K562 (cell line): Measurements from ENCODE around the gene CNOT10. TPM values are rescaled to one million over a fixed set of nuclear protein-coding genes. Genes with fewer than 3 reads are reported as not detected.
A peak's percentile ranks its signal among the peaks of the same experiment; 100 is the strongest.
"Not testable (repeated sequence)": the region's sequence is repeated elsewhere in the genome, so short reads cannot be mapped to it uniquely, and the experiment has no call there.

ENCODE experiments used
- ATAC-seq: fragments of 200-7000 bp; cut with Tn5 transposase; 3 replicates; pipeline ENCODE4 v1.9.1; 2020; ENCODE audit warnings: moderate library complexity
- BruUV-seq: library from RNA; stranded (reverse); fragments of 400-500 nt; replicated peaks from 2 replicates; lab custom pipeline; 2021; lab: Mats Ljungman, UMichigan
- CTCF ChIA-PET: fragments of 300-600 bp; formaldehyde crosslinking; extraction: SDS; loops from one replicate; lab custom pipeline; 2021; ENCODE audit warnings: low intra/inter-chr PET ratio; lab: Yijun Ruan, JAX
- POLR2A ChIA-PET: fragments of 300-600, 350-650 bp; sonication (Branson Sonifier 250); formaldehyde crosslinking; extraction: SDS; loops from one replicate; lab custom pipeline; 2021; ENCODE audit warnings: antibody characterized with exemption, inconsistent platforms; lab: Yijun Ruan, JAX
- DNase-seq, 4 experiments: peaks; one replicate each; pipeline versions ENCODE4 v3.0.0 to v3.0.0-alpha.2; 2011 to 2018; ENCODE audit warnings: low spot score in 3 of 4, mixed read lengths in 3 of 4; ENCODE audit errors: extremely low read depth in 1 of 4
- FAIRE-seq: peaks from 2 replicates; lab custom pipeline; 2011; peaks lifted over from hg19 to GRCh38; lab: Jason Lieb, UNC
- H2AFZ ChIP-seq: 2 replicates; pipeline ENCODE4 v1.6.0; 2011; ENCODE audit warnings: low read depth, low read length, control low read depth, inconsistent platforms
- H3K27ac ChIP-seq: fragments of 200-600 bp; 3 replicates; pipeline ENCODE4 v1.8.0; 2011; ENCODE audit warnings: low read depth, mild to moderate bottlenecking, control low read depth, inconsistent platforms, low read length, moderate library complexity, mixed read lengths; ENCODE audit errors: extremely low read depth
- H3K27me3 ChIP-seq, 2 experiments: fragments of 300-600 bp in 1 of 2; 2 replicates in 1 of 2; 3 replicates in 1 of 2; pipeline versions ENCODE4 v1.6.0 to v1.8.0; 2011; ENCODE audit warnings: inconsistent platforms in 2 of 2, low read length in 2 of 2, mild to moderate bottlenecking in 1 of 2, mixed read lengths in 1 of 2, moderate library complexity in 1 of 2; ENCODE audit not compliant: control insufficient read depth in 2 of 2, insufficient read depth in 2 of 2
- H3K36me3 ChIP-seq: fragments of 300-600 bp; 3 replicates; pipeline ENCODE4 v1.8.0; 2011; ENCODE audit warnings: mild to moderate bottlenecking, low read length, inconsistent platforms; ENCODE audit not compliant: control insufficient read depth, insufficient read depth
- H3K4me1 ChIP-seq, 2 experiments: fragments of 200-600 bp in 1 of 2; replicated peaks in 1 of 2; 2 replicates in 1 of 2; 3 replicates in 1 of 2; pipeline versions ENCODE4 v1.5.1 to v1.8.0; 2011; ENCODE audit warnings: inconsistent platforms in 2 of 2, low read length in 2 of 2, mild to moderate bottlenecking in 1 of 2, mixed read lengths in 1 of 2, moderate library complexity in 1 of 2; ENCODE audit not compliant: control insufficient read depth in 2 of 2, insufficient read depth in 2 of 2
- H3K4me2 ChIP-seq: 2 replicates; pipeline ENCODE4 v1.6.1; 2011; ENCODE audit warnings: low read length, control low read depth, inconsistent platforms, mixed read lengths; ENCODE audit not compliant: insufficient read depth
- H3K4me3 ChIP-seq: fragments of 200-600 bp; sonication (generic), shearing (Covaris generic); 2 replicates; pipeline ENCODE4 v1.5.1; 2016; ENCODE audit warnings: control low read depth, inconsistent platforms
- H3K79me2 ChIP-seq: fragments of 200-600 bp; 3 replicates; pipeline ENCODE4 v1.8.0; 2011; ENCODE audit warnings: low read length, inconsistent platforms; ENCODE audit not compliant: control insufficient read depth, insufficient read depth
- H3K9ac ChIP-seq, 2 experiments: 2 replicates each; pipeline versions ENCODE4 v1.6.0 to v1.6.1; 2011; ENCODE audit warnings: low read depth in 2 of 2, low read length in 2 of 2, control low read depth in 1 of 2, inconsistent platforms in 1 of 2, mild to moderate bottlenecking in 1 of 2, mixed read lengths in 1 of 2; ENCODE audit not compliant: insufficient read depth in 1 of 2
- H3K9me1 ChIP-seq: one replicate; pipeline ENCODE4 v1.6.0; 2011; ENCODE audit warnings: inconsistent platforms, mild to moderate bottlenecking, low read length, moderate library complexity; ENCODE audit not compliant: control insufficient read depth, insufficient read depth
- H3K9me3 ChIP-seq: replicated peaks from 2 replicates; pipeline ENCODE4 v1.5.1; 2011; ENCODE audit warnings: low read depth, low read length, inconsistent platforms; ENCODE audit not compliant: control insufficient read depth, insufficient read depth
- H4K20me1 ChIP-seq: replicated peaks from 2 replicates; pipeline ENCODE4 v1.6.1; 2011; ENCODE audit warnings: low read length, inconsistent platforms, mixed read lengths; ENCODE audit not compliant: control insufficient read depth, insufficient read depth
- ARID2 ChIP-seq: fragments of 450-650 bp; IDR thresholded peaks from 2 replicates; pipeline ENCODE4 v1.6.1; 2017; ENCODE audit warnings: antibody characterized with exemption, mild to moderate bottlenecking
- ARNT ChIP-seq, 2 experiments: fragments of 450-650 bp; IDR thresholded peaks; 2 replicates each; pipeline ENCODE4 v1.6.1; 2016; ENCODE audit warnings: mild to moderate bottlenecking in 1 of 2
- ATF3 ChIP-seq, 2 experiments: fragments of 450-650 bp in 1 of 2; sonication (generic) in 1 of 2; formaldehyde crosslinking in 1 of 2; IDR thresholded peaks in 1 of 2; conservative IDR thresholded peaks in 1 of 2; 2 replicates each; pipeline versions ENCODE4 v1.6.1 to v1.8.1; 2016 to 2023; ENCODE audit warnings: mild to moderate bottlenecking in 2 of 2, moderate library complexity in 2 of 2, inconsistent platforms in 1 of 2, missing genetic modification reagents in 1 of 2
- CBFA2T2 ChIP-seq: fragments of 450-650 bp; conservative IDR thresholded peaks from 2 replicates; pipeline ENCODE4 v1.6.1; 2017; ENCODE audit warnings: mild to moderate bottlenecking
- CC2D1A ChIP-seq: fragments of 450-650 bp; IDR thresholded peaks from 2 replicates; pipeline ENCODE4 v1.6.1; 2017; ENCODE audit warnings: mild to moderate bottlenecking
- CEBPB ChIP-seq: fragments of 450-650 bp; IDR thresholded peaks from 2 replicates; pipeline ENCODE4 v1.6.1; 2016; ENCODE audit warnings: missing genetic modification characterization, missing compliant biosample characterization
- CEBPG ChIP-seq, 3 experiments: fragments of 200-800 bp in 1 of 3; sonication (Bioruptor generic) in 1 of 3; sonication (generic) in 1 of 3; formaldehyde crosslinking in 1 of 3; IDR thresholded peaks in 2 of 3; conservative IDR thresholded peaks in 1 of 3; 2 replicates each; pipeline versions ENCODE4 v1.6.1 to v1.8.0; 2016 to 2022; ENCODE audit warnings: missing compliant biosample characterization in 2 of 3, missing genetic modification characterization in 2 of 3, mild to moderate bottlenecking in 1 of 3, missing genetic modification reagents in 1 of 3
- DACH1 ChIP-seq: fragments of 450-650 bp; IDR thresholded peaks from 2 replicates; pipeline ENCODE4 v1.6.1; 2018; ENCODE audit not compliant: partially characterized antibody
- DPF2 ChIP-seq: fragments of 450-650 bp; IDR thresholded peaks from 2 replicates; pipeline ENCODE4 v1.6.1; 2016
- FOXK2 ChIP-seq, 2 experiments: fragments of 450-650 bp; IDR thresholded peaks in 1 of 2; conservative IDR thresholded peaks in 1 of 2; 2 replicates each; pipeline ENCODE4 v1.6.1; 2016; ENCODE audit warnings: low read depth in 2 of 2, mild to moderate bottlenecking in 1 of 2
- HDAC2 ChIP-seq: fragments of 450-650 bp; IDR thresholded peaks from 2 replicates; pipeline ENCODE4 v1.6.1; 2016; ENCODE audit warnings: mild to moderate bottlenecking
- MNT ChIP-seq, 2 experiments: fragments of 450-650 bp; conservative IDR thresholded peaks; 2 replicates each; pipeline ENCODE4 v1.6.1; 2017; ENCODE audit warnings: mild to moderate bottlenecking in 2 of 2, moderate library complexity in 2 of 2
- MTA2 ChIP-seq: fragments of 450-650 bp; IDR thresholded peaks from 2 replicates; pipeline ENCODE4 v1.6.1; 2016; ENCODE audit warnings: low read depth
- NBN ChIP-seq: fragments of 450-650 bp; IDR thresholded peaks from 2 replicates; pipeline ENCODE4 v1.6.1; 2016; ENCODE audit warnings: low read depth, mild to moderate bottlenecking
- RCOR1 ChIP-seq, 2 experiments: IDR thresholded peaks; 2 replicates each; pipeline ENCODE4 v1.6.1; 2012; ENCODE audit warnings: low read depth in 2 of 2, low read length in 2 of 2, borderline replicate concordance in 1 of 2, improper control_type of control experiment in 1 of 2
- TCF3 ChIP-seq: sonication (generic); formaldehyde crosslinking; IDR thresholded peaks from 2 replicates; pipeline ENCODE4 v1.4.0; 2020; ENCODE audit warnings: mild to moderate bottlenecking, missing genetic modification reagents
- TRIM24 ChIP-seq, 2 experiments: fragments of 450-650 bp; IDR thresholded peaks; 2 replicates each; pipeline ENCODE4 v1.6.1; 2016
- WGBS: fragments of 100-300 bp; shearing (Covaris generic); methylation state at CpG from one replicate; pipeline ENCODE4 v1.1.6; 2016; ENCODE audit warnings: low coverage, mixed read lengths; ENCODE audit not compliant: insufficient coverage; ENCODE audit errors: missing lambda C conversion rate; 5-methylcytosine and 5-hydroxymethylcytosine counted together
- in situ Hi-C: fragments of 300-500 bp; cut with MboI; formaldehyde crosslinking; loops from 4 replicates; pipeline ENCODE4 v1.15.0; 2018; ENCODE audit warnings: inconsistent platforms, mixed read lengths
- intact Hi-C: fragments of 100-400 bp; cut with micrococcal nuclease; formaldehyde crosslinking; loops from 2 replicates; pipeline ENCODE4 v1.14.2; 2022
- polyA plus RNA-seq, 8 experiments: library from polyadenylated mRNA; depleted of rRNA in 4 of 8; stranded (reverse) in 5 of 8; unstranded in 3 of 8; fragments of >200 nt; fragmentation: Nextera tagmentation in 2 of 8; fragmentation: Illumina TruSeq in 1 of 8; extraction: Ambion mirVana in 2 of 8; extraction: Trizol in 1 of 8; gene quantifications; 2 replicates each; pipeline versions ENCODE4 v1.2.1 to v1.2.3, GENCODE V29; 2011 to 2014; ENCODE audit warnings: inconsistent platforms in 1 of 8, missing spikeins in 1 of 8
- total RNA-seq, 7 experiments: library from RNA; depleted of rRNA in 6 of 7; stranded (reverse); fragments of >200 nt in 6 of 7; fragmentation: Illumina TruSeq in 2 of 7; extraction: Trizol in 2 of 7; gene quantifications; 2 replicates each; pipeline versions ENCODE4 v1.2.1 to v1.2.3, GENCODE V29; 2011 to 2021; ENCODE audit warnings: low replicate concordance in 1 of 7
- TF ChIP-seq, protein P1 (sequence below), 2 experiments: fragments of 450-650 bp; IDR thresholded peaks; 2 replicates each; pipeline ENCODE4 v1.6.1; 2016

CNOT10 gene
- total and polyA plus RNA-seq, 9 of the 15 experiments (the other 6 are each of a cell fraction or from before 2014, with no cell fraction given): 35.7 to 114 (median 81.9) TPM

DNA sequence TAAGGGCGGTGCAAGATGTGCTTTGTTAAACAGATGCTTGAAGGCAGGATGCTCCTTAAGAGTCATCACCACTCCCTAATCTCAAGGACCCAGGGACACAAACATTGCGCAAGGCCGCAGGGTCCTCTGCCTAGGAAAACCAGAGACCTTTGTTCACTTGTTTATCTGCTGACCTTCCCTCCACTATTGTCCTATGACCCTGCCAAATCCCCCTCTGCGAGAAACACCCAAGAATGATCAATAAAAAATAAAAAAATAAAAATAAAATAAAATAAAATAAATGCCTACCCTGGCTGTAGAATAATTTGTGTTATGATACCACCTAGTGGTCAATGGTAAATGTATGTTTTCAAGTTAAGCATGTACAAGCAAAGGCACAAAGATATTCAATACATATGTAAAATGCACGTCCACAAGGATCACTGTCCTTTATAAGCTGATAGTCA lies 20.3 kb upstream of the CNOT10 start:
- intact Hi-C loops (loop anchor here (1.0 to 10.0 kb wide), 4 partner anchors 154 to 490 kb away; no protein-coding TSS in a partner anchor), in situ Hi-C loops (loop anchor here (5.0 kb wide), 2 partner anchors 147 to 287 kb away; no protein-coding TSS in a partner anchor)
- H3K4me2 ChIP-seq; H3K4me3 ChIP-seq; H3K27me3 ChIP-seq; H3K27ac ChIP-seq; H4K20me1 ChIP-seq; H3K9me3 ChIP-seq; H3K79me2 ChIP-seq; H3K4me1 ChIP-seq; H2AFZ ChIP-seq; H3K9me1 ChIP-seq; FAIRE-seq; BruUV-seq; H3K9ac ChIP-seq; H3K36me3 ChIP-seq; TF ChIP-seq ATF3 (CRISPR knock-in tag; conservative IDR thresholded peaks at IDR 0.05): not testable (repeated sequence)
- WGBS: 16% methylated on average over 5 of the region's 5 CpGs
- ChIA-PET CTCF (interaction anchor here (0.7 to 3.5 kb wide), 6 partner anchors 11 to 487 kb away, joined by 3 to 29 read pairs (median 4); partner anchors contain the start of gene CNOT10), POLR2A (interaction anchor here (0.6 to 1.0 kb wide), 2 partner anchors 42 to 151 kb away, joined by 3 read pairs; no protein-coding TSS in a partner anchor)
- ATAC-seq (peak; percentile 95), DNase-seq (peak; percentile 61 to 68 (median 64))
- peak; percentile 76 for TF ChIP-seq ATF3 (IDR thresholded peaks at IDR 0.05)
- peak; percentile 99 for TF ChIP-seq CEBPB
- TF ChIP-seq DACH1: peak; percentile 76
- TF ChIP-seq ARID2: 0 out of 2 replicates have a peak, but pooled peaks have one; percentile 32
- peak in 1 of 2 experiments; percentile 64; a peak in 1 of 4 replicates for TF ChIP-seq RCOR1 (IDR thresholded peaks at IDR 0.05; ENCODE audit: borderline replicate concordance in 1 of 2, low read depth in 2 of 2, low read length in 2 of 2)
- TF ChIP-seq HDAC2: peak; percentile 54; the same call in 1 of the 2 replicates
- 0 out of 4 replicates have a peak, but pooled peaks have one; percentile 14 to 77 for TF ChIP-seq ARNT (IDR thresholded peaks at IDR 0.05)
- peak; percentile 88 to 91 for TF ChIP-seq TRIM24 (IDR thresholded peaks at IDR 0.05)
- TF ChIP-seq CC2D1A: peak; percentile 62; the same call in 1 of the 2 replicates
- TF ChIP-seq, protein P1, sequence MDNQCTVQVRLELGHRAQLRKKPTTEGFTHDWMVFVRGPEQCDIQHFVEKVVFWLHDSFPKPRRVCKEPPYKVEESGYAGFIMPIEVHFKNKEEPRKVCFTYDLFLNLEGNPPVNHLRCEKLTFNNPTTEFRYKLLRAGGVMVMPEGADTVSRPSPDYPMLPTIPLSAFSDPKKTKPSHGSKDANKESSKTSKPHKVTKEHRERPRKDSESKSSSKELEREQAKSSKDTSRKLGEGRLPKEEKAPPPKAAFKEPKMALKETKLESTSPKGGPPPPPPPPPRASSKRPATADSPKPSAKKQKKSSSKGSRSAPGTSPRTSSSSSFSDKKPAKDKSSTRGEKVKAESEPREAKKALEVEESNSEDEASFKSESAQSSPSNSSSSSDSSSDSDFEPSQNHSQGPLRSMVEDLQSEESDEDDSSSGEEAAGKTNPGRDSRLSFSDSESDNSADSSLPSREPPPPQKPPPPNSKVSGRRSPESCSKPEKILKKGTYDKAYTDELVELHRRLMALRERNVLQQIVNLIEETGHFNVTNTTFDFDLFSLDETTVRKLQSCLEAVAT (IDR thresholded peaks at IDR 0.05): peak; percentile 17 to 55; a peak in 1 of 4 replicates
- TF ChIP-seq FOXK2 (conservative IDR thresholded peaks at IDR 0.05 in 1 of 2, IDR thresholded peaks at IDR 0.05 in 1 of 2; ENCODE audit: low read depth in 2 of 2): 0 out of 4 replicates have a peak, but pooled peaks have one; percentile 24 to 37
- TF ChIP-seq NBN: peak; percentile 64; the same call in 1 of the 2 replicates
- TF ChIP-seq TCF3 (CRISPR knock-in tag): peak; percentile 62
- TF ChIP-seq DPF2: peak; percentile 75; the same call in 1 of the 2 replicates
- peak; percentile 79 for TF ChIP-seq CBFA2T2
- peak in 1 of 2 experiments; percentile 42; a peak in 1 of 4 replicates for TF ChIP-seq MNT (conservative IDR thresholded peaks at IDR 0.05)
- TF ChIP-seq MTA2: 0 out of 2 replicates have a peak, but pooled peaks have one; percentile 29
- peak; percentile 87 for TF ChIP-seq CEBPG (CRISPR knock-in tag; IDR thresholded peaks at IDR 0.05)
- TF ChIP-seq CEBPG (tag; conservative IDR thresholded peaks at IDR 0.05 in 1 of 2, IDR thresholded peaks at IDR 0.05 in 1 of 2): peak; percentile 89 to 97
